NCI-H345 treated with DMSO at 0.1 percent for 48 hours (cell line): ENCODE measurements around the gene ATRIP.
A peak's percentile ranks its signal among the peaks of the same experiment; 100 is the strongest.
"Not testable (repeated sequence)": the region's sequence is repeated elsewhere in the genome, so short reads cannot be mapped to it uniquely, and the experiment has no call there.

Experiments used
- DNase-seq: peaks from one replicate; lab custom pipeline; 2025; ENCODE audit not compliant: unreplicated experiment; lab: John Stamatoyannopoulos, UW

ATRIP gene

DNA sequence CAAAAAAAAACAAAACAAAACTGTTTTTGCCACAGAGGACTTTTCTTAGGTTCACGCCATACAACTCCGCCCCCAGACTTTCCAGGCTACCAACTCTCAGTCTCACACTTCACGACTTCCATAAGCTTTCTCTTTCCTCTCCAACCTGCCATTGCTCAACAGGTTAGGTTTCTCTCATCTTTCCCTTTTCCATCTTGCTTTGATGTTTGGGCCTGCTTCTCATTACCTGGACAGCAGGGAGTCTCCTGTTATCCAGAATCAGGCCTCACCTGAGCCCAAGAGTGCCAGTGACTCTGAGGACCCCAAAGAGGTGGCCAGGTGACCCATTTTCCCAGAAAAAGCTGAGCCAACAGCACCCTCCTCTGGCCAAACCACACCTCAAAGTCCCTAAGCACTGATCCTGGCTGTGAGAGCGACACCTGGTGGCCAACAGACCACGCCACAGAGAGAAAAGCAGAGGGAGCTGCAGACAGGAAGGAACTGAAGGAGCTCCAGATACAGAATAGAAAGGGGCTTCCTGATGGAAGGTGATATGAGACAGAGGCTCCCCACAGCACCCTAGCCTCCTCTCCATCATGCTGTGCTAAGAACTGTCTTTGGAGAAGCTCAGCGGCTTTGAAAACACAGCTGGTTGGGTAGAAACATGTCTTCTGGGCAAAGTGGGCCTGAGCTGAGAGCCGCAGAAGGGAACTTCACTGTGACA lies 10.6 kb upstream of the ATRIP start:
- DNase-seq, result peak; percentile 60

- DNase-seq, result no peak
These were observed 10.1 kb upstream of the ATRIP start for GRCh38 chr3:48436477-48436787.

GRCh38 chr3:48436855-48437254 lies 9.7 kb upstream of the ATRIP start:
- DNase-seq, result no peak

- no peak for DNase-seq
These were observed 8.7 kb upstream of the ATRIP start for GRCh38 chr3:48437812-48438211.

GRCh38 chr3:48439820-48440589 lies 6.5 kb upstream of the ATRIP start, which contains the start of the genes CCDC51 and TMA7:
CCDC51 (minus strand) TSS chr3:48440119; CDS start chr3:48435128, 4,991 bp downstream.
TMA7 (plus strand) TSS chr3:48440257; CDS start chr3:48440297, 40 bp downstream.
- peak; percentile 87 for DNase-seq

DNA sequence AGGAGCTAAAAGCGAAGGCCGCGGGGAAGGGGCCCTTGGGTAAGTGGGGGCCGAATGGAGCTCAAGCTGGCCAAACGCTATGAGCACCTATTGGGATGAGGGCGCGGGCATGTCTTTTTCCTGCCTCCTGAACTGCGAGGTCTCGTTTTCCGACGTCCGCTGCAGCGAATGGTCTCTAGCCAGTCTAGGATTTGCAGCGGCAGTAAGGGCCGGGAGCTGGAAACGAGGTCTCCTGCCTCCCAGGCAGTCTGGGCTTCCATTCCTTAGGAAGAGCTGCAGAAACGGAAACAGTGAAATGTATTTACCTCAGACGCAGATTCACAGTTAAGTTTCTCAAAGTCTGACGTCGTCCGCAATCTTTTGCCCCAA lies 6.0 kb upstream of the ATRIP start:
- DNase-seq, result no peak

- DNase-seq, result no peak
These were observed 4.6 kb upstream of the ATRIP start for GRCh38 chr3:48441940-48442339.

DNA sequence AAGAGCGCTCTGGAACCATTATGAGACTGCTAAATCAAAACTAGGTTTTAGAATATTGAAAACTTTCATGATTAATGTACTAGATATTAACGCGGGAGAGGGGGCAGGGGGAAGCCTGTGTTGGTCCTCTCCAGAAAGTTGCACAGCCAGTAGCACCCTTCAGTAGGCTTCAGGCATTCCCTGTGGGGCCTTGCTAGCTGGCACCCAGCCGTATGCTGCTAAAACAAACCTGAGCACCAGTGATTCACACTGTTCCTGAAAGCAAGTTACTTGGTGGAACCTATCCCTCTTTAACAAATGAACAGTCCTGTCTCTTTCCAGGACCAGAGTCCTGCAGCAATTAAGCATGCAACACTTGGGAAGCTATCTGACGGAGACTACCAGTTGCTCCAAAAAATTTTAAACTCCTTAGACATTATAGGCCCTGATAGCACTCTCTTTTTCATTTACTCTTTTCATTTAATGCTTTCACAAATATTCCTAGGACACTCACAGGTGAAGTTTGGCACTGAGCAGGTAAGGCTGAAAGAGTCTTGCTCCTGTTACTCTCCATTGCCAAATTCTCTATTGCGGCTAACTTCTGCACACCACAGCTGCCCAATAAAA lies 1.2 kb upstream of the ATRIP start:
- DNase-seq, result no peak

- no peak for DNase-seq
These were observed 503 bp upstream of the ATRIP start for GRCh38 chr3:48446043-48446424.

- no peak for DNase-seq
These were observed 4.7 kb downstream of the ATRIP start for GRCh38 chr3:48451270-48451669.

- DNase-seq, result no peak
These were observed 9.9 kb downstream of the ATRIP start for GRCh38 chr3:48456456-48456855.

- DNase-seq, result no peak
These were observed 12.8 kb downstream of the ATRIP start for GRCh38 chr3:48459331-48459730.

DNA sequence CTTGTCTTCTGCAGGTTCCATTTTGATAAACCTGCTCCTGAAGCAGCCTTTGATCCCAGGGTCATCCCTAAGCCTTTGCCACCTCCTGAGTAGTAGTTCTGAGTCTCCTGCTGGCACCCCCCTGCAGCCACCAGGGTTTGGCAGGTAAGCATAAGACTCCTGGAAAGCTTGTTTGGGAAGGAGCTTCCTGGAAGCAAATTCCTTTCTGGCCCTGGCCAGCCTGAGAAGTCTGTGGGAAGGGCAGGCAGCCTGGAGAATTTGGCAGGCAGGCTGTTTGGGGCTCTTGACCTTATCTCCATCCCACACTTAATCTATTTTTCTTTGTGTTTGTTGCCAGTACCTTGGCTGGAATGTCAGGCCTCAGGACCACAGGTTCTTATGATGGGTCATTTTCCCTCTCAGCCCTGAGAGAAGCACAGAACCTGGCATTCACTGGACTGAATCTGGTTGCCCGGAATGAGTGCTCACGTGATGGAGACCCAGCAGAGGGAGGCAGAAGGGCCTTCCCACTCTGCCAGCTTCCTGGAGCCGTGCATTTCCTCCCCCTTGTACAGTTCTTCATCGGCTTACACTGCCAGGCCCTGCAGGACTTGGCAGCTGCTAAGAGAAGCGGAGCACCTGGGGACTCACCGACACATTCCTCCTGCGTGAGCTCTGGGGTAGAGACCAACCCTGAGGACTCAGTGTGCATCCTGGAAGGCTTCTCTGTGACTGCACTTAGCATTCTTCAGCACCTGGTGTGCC lies 13.4 kb downstream of the ATRIP start:
- DNase-seq, result no peak

DNA sequence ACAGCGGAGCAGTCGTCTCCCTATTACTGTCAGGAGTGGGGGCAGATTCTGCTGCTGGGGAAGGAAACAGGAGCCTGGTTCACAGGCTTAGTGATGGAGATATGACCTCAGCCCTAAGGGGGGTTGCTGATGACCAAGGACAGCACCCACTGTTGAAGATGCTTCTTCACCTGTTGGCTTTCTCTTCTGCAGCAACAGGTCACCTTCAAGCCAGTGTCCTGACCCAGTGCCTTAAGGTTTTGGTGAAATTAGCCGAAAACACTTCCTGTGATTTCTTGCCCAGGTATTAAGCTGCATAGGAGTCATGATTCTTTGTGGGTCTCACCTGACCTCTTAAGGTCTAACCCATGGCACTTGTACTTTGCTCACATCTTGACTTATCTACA lies 14.0 kb downstream of the ATRIP start:
- DNase-seq, result no peak

- DNase-seq, result not testable (repeated sequence)
These were observed 15.2 kb downstream of the ATRIP start for GRCh38 chr3:48461767-48462166.

DNA sequence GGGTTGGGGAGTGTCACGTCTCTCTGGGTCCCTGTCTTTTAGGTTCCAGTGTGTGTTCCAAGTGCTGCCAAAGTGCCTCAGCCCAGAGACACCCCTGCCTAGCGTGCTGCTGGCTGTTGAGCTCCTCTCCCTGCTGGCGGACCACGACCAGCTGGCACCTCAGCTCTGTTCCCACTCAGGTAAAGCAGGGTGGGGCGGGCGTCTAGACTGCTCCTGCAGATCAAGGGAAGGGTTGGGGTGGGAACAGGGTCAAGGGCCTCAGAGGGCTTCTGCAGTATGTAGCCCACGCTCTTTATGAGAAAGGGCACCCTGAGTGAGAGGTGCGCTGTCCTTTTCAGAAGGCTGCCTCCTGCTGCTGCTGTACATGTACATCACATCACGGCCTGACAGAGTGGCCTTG lies 17.2 kb downstream of the ATRIP start:
- DNase-seq, result no peak

DNA sequence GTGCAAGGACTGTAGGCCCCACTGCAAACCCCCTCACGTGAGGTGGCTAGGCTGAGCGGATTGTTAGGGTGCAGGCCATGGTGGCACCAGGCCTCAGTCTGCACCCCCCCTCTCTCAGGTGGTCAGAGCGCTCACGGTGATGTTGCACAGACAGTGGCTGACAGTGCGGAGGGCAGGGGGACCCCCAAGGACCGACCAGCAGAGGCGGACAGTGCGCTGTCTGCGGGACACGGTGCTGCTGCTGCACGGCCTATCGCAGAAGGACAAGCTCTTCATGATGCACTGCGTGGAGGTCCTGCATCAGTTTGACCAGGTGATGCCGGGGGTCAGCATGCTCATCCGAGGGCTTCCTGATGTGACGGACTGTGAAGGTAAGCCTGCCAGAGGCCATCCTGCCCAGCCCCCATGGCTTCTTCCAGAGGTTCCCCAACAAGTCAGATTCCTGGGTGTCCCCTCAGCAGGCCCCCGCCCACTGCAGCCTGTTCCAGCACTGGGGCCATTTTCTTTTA lies 18.2 kb downstream of the ATRIP start:
- no peak for DNase-seq

- DNase-seq, result no peak
These were observed 18.6 kb downstream of the ATRIP start for GRCh38 chr3:48465237-48465530.

DNA sequence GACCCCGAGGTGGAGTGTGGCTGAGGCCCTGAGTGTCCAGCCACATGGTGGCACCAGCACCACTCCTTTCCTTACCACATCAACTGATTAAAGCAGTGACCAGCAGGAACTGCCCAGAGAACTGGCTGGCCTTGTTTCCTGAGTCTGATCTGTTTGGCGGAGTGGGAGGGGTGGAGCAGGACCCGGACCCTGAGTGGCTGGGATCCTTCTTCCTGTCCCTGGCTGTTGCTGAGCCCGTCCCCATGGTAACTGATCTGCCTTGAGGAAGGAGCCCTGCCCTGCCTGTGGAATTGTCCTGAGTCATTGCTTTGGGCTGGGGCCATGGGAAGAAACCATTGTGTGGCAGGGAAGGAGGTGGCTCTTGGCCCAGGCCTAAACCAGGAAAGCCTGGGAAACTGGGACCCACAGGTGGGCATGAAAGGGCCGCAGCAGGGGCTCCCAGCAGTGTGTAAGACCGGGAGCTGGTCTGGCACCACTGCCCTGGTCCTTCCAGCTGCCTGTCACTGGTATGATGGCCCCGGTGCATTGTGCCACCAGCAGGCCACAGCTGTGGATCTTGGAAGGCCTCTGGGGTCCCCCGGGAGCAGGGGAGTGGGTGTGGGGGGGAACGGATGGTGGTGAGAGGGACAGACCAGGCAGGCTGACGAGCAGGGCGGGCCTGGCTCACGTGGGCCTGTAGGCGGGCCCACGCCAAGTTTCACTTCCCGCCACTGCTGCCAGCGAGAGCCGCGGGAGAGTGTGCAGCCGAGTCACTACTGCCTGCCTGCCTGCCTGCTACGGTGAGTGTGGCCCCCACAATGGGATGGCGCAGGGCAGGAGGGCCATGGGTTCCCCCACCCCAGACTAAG lies 19.2 kb downstream of the ATRIP start:
- no peak for DNase-seq

GRCh38 chr3:48466386-48467109 lies 20.0 kb downstream of the ATRIP start:
- DNase-seq, result no peak
